ENCODE data around the gene WHRN.

Gene WHRN

GRCh38 chr9:114429488-114429887 lies 75.8 kb downstream of the WHRN start:
- no peak for DNase-seq (ENCODE audit: low spot score)
- in situ Hi-C loops (cut with MboI; ENCODE audit: low pct_unique_long_range_greater_than_20kb, low sequenced_read_pairs, unreplicated experiment): no loop called here
- TF ChIP-seq, protein P1, sequence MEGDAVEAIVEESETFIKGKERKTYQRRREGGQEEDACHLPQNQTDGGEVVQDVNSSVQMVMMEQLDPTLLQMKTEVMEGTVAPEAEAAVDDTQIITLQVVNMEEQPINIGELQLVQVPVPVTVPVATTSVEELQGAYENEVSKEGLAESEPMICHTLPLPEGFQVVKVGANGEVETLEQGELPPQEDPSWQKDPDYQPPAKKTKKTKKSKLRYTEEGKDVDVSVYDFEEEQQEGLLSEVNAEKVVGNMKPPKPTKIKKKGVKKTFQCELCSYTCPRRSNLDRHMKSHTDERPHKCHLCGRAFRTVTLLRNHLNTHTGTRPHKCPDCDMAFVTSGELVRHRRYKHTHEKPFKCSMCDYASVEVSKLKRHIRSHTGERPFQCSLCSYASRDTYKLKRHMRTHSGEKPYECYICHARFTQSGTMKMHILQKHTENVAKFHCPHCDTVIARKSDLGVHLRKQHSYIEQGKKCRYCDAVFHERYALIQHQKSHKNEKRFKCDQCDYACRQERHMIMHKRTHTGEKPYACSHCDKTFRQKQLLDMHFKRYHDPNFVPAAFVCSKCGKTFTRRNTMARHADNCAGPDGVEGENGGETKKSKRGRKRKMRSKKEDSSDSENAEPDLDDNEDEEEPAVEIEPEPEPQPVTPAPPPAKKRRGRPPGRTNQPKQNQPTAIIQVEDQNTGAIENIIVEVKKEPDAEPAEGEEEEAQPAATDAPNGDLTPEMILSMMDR (IDR thresholded peaks at IDR 0.05; ENCODE audit: extremely low read depth, insufficient read depth, missing control alignments): no peak

DNA sequence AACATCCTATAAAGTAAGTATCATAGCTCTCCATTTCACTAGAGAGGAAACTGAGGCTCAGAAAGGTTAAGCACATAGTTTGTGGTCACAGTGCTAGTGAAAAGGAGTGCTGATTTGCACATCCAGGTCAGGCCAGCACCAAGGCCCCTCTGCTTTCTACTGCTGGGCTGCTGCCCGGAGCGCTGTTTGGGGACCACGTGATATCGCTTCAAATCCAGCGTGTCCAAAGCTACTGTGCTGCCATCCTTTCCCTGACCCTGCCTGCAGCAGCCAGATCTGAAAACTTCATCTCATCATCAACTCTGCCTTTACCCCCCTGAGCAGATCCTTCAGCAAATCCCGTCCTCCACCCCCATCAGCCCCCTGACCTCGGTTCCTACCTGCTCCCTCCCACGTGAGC lies 76.8 kb downstream of the WHRN start:
- in situ Hi-C loops (cut with MboI; ENCODE audit: low pct_unique_long_range_greater_than_20kb, low sequenced_read_pairs, unreplicated experiment): no loop called here
- no peak for DNase-seq (ENCODE audit: low spot score)
- TF ChIP-seq, protein P1 (IDR thresholded peaks at IDR 0.05; ENCODE audit: extremely low read depth, insufficient read depth, missing control alignments): no peak

DNA sequence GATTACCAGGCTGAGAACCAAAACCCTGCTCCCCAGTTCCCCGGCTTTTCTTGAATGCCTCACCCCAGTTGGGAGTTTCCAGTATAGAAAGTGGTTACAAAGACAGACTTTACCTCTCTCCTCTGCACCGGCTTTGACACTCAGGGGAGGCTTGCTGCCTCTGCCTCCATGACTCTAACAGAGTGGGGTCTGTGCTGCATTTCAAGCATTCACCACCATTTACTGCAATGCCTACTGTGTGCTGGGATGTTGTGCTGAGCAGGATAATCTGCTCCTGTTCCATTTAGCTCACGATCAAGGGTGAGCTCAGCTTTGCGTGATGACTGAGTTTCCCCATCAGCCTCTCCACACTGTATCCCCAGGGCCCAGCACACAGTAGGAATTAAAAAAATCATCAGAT lies 77.6 kb downstream of the WHRN start:
- TF ChIP-seq, protein P1 (IDR thresholded peaks at IDR 0.05; ENCODE audit: extremely low read depth, insufficient read depth, missing control alignments): no peak
- in situ Hi-C loops (cut with MboI; ENCODE audit: low pct_unique_long_range_greater_than_20kb, low sequenced_read_pairs, unreplicated experiment): no loop called here
- DNase-seq (ENCODE audit: low spot score): no peak

DNA sequence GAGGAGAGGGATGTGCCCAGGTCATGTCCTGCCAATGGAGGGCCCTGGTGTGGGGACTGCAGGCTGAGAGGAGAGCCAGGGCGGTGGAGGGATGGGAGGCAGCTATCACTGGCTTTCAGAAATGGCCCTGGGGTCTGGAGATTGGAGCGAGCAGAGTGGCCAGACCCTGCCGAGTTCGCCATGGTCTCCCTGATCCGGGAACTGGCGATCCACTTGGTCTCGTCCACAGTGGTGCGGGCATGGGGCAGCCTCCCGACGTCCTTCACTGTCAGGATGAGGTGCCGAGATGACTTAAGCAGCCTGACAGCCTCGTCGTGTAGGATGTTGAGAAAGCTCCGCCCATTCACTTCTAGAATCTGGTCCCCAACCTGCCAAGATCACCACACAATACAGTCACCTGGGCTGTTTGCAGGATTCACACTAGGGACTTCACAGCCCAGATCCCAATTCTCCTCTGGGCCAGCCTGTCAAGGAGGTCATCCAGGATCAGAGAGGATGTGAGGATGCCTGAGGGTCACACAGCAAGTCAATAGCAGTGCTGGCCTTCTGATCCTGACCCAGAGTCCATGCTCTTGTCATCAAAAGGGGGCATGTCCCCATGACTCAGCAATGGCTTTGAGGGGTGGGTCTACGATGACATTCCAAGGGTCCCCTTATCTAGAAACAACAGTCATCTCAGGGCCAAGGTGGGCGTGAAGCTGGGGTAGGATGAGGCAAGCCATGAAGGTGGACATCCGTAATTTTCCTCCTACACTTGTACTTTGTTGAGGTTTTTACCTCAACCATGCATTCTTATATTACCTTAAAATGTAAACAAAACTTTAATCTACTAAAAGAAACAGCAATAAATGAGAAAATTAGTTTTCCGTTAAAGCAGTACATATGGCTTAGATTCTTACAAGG lies 79.0 kb downstream of the WHRN start:
- TF ChIP-seq, protein P1 (IDR thresholded peaks at IDR 0.05; ENCODE audit: extremely low read depth, insufficient read depth, missing control alignments): no peak
- in situ Hi-C loops (cut with MboI; ENCODE audit: low pct_unique_long_range_greater_than_20kb, low sequenced_read_pairs, unreplicated experiment): no loop called here
- no peak for DNase-seq (ENCODE audit: low spot score)

GRCh38 chr9:114425126-114425525 lies 80.1 kb downstream of the WHRN start:
- no peak for DNase-seq (ENCODE audit: low spot score)
- TF ChIP-seq, protein P1 (IDR thresholded peaks at IDR 0.05; ENCODE audit: extremely low read depth, insufficient read depth, missing control alignments): no peak
- in situ Hi-C loops (cut with MboI; ENCODE audit: low pct_unique_long_range_greater_than_20kb, low sequenced_read_pairs, unreplicated experiment): no loop called here

- TF ChIP-seq, protein P1 (IDR thresholded peaks at IDR 0.05; ENCODE audit: extremely low read depth, insufficient read depth, missing control alignments): no peak
- DNase-seq (ENCODE audit: low spot score): no peak
- in situ Hi-C loops (cut with MboI; ENCODE audit: low pct_unique_long_range_greater_than_20kb, low sequenced_read_pairs, unreplicated experiment): loop anchor here (25.0 kb wide), 1 partner anchor 588 kb away; no protein-coding TSS in a partner anchor
These were observed 81.1 kb downstream of the WHRN start for GRCh38 chr9:114424126-114424525.
